HG03139 (cell line): ENCODE data around the gene FSTL1.
A peak's percentile ranks its signal among the peaks of the same experiment; 100 is the strongest.
"Not testable (repeated sequence)": the region's sequence is repeated elsewhere in the genome, so short reads cannot be mapped to it uniquely, and the experiment has no call there.

Experiments used
- ATAC-seq: cut with Tn5 transposase; IDR thresholded peaks from one replicate; pipeline ENCODE4 v1.9.1; 2021; ENCODE audit not compliant: unreplicated experiment

Gene FSTL1

GRCh38 chr3:120418866-120419490, 31.8 kb downstream of the FSTL1 start:
- ATAC-seq: peak; percentile 59

- no peak for ATAC-seq
Observed at GRCh38 chr3:120418446-120418845, 32.3 kb downstream of the FSTL1 start.

- peak; percentile 99 for ATAC-seq
Observed at GRCh38 chr3:120417272-120417911, 33.4 kb downstream of the FSTL1 start.

GRCh38 chr3:120416868-120417267, 33.9 kb downstream of the FSTL1 start:
- ATAC-seq: peak; percentile 3

- no peak for ATAC-seq
Observed at GRCh38 chr3:120415756-120416155, 35.0 kb downstream of the FSTL1 start.

GRCh38 chr3:120410541-120410940, 40.3 kb downstream of the FSTL1 start:
- no peak for ATAC-seq

- no peak for ATAC-seq
Observed at GRCh38 chr3:120410116-120410515, 40.7 kb downstream of the FSTL1 start.

GRCh38 chr3:120407508-120408287, 43.1 kb downstream of the FSTL1 start:
- ATAC-seq: no peak

GRCh38 chr3:120404876-120405275, 45.9 kb downstream of the FSTL1 start:
- no peak for ATAC-seq

- ATAC-seq: no peak
Observed at GRCh38 chr3:120402257-120402656, 48.5 kb downstream of the FSTL1 start.

- ATAC-seq: peak; percentile 93
Observed at GRCh38 chr3:120399372-120399771, 51.4 kb downstream of the FSTL1 start.

GRCh38 chr3:120396469-120396868, 54.3 kb downstream of the FSTL1 start:
- no peak for ATAC-seq

- no peak for ATAC-seq
Observed at GRCh38 chr3:120394347-120394746, 56.4 kb downstream of the FSTL1 start.

GRCh38 chr3:120393761-120394160, 57.0 kb downstream of the FSTL1 start:
- no peak for ATAC-seq

- ATAC-seq: no peak
Observed at GRCh38 chr3:120393243-120393642, 57.5 kb downstream of the FSTL1 start.

- ATAC-seq: no peak
Observed at GRCh38 chr3:120382941-120383447, 67.8 kb downstream of the FSTL1 start.

GRCh38 chr3:120381503-120381902, 69.3 kb downstream of the FSTL1 start:
- no peak for ATAC-seq

- not testable (repeated sequence) for ATAC-seq
Observed at GRCh38 chr3:120377948-120378347, 72.8 kb downstream of the FSTL1 start.

GRCh38 chr3:120370463-120370862, 80.3 kb downstream of the FSTL1 start:
- no peak for ATAC-seq

- peak; percentile 92 for ATAC-seq
Observed at GRCh38 chr3:120369037-120369467, 81.7 kb downstream of the FSTL1 start.

- ATAC-seq: no peak
Observed at GRCh38 chr3:120368172-120368571, 82.6 kb downstream of the FSTL1 start.

- ATAC-seq: no peak
Observed at GRCh38 chr3:120364821-120365220, 86.0 kb downstream of the FSTL1 start.
